Bone marrow (tissue), 2 donors: Measurements from ENCODE around the gene IL20RA.

Experiments
- DNase-seq, 2 donors: peaks; one replicate each; lab custom pipeline; 2025; lab: John Stamatoyannopoulos, UW

The IL20RA gene

GRCh38 chr6:137045222-137045789, 541 bp upstream of the IL20RA start:
- no peak for DNase-seq

- DNase-seq, result no peak
These were observed 927 bp downstream of the IL20RA start for GRCh38 chr6:137043710-137044365.

GRCh38 chr6:137040393-137040792, 4.4 kb downstream of the IL20RA start:
- no peak for DNase-seq

- DNase-seq, result no peak
These were observed 5.8 kb downstream of the IL20RA start for GRCh38 chr6:137039010-137039409.

- DNase-seq, result no peak
These were observed 8.0 kb downstream of the IL20RA start for GRCh38 chr6:137036566-137037300.

GRCh38 chr6:137033828-137034227, 10.9 kb downstream of the IL20RA start:
- DNase-seq, result no peak

GRCh38 chr6:137031122-137031521, 13.6 kb downstream of the IL20RA start:
- DNase-seq, result no peak

GRCh38 chr6:137028912-137029311, 15.9 kb downstream of the IL20RA start:
- DNase-seq, result no peak

- no peak for DNase-seq
These were observed 18.7 kb downstream of the IL20RA start for GRCh38 chr6:137025786-137026730.

- no peak for DNase-seq
These were observed 20.4 kb downstream of the IL20RA start for GRCh38 chr6:137024237-137024990.

- no peak for DNase-seq
These were observed 24.0 kb downstream of the IL20RA start for GRCh38 chr6:137020776-137021175.

- DNase-seq, result no peak
These were observed 25.1 kb downstream of the IL20RA start for GRCh38 chr6:137019476-137020272.

- no peak for DNase-seq
These were observed 27.7 kb downstream of the IL20RA start for GRCh38 chr6:137017081-137017480.

GRCh38 chr6:137016356-137016755, 28.4 kb downstream of the IL20RA start:
- no peak for DNase-seq

GRCh38 chr6:137015943-137016342, 28.8 kb downstream of the IL20RA start:
- DNase-seq, result no peak

GRCh38 chr6:137013738-137014602, 30.8 kb downstream of the IL20RA start:
- DNase-seq, result no peak

- DNase-seq, result no peak
These were observed 31.7 kb downstream of the IL20RA start for GRCh38 chr6:137013031-137013430.

- DNase-seq, result no peak
These were observed 33.4 kb downstream of the IL20RA start for GRCh38 chr6:137011406-137011805.

GRCh38 chr6:137010128-137010718, 34.5 kb downstream of the IL20RA start:
- DNase-seq, result no peak
